Activated CD8-positive, alpha-beta memory T cell treated with anti-CD3 and anti-CD28 coated beads, Interleukin-2, amount 10 ng/mL, durations not matched to agents 7 days and 5 days (primary cell): Measurements from ENCODE around the gene ACER1. TPM values are rescaled to one million over a fixed set of nuclear protein-coding genes. Genes with fewer than 3 reads are reported as not detected.
"Not testable (repeated sequence)": the region's sequence is repeated elsewhere in the genome, so short reads cannot be mapped to it uniquely, and the experiment has no call there.

ENCODE experiments used
- ATAC-seq: fragments of 150-1000 bp; cut with Tn5 transposase; one replicate; pipeline ENCODE4 v1.10.0; 2021; ENCODE audit warnings: moderate library complexity
- CTCF ChIA-PET: fragments of 350-600 bp; sonication (Branson Sonifier 250); formaldehyde crosslinking; loops from one replicate; lab custom pipeline; 2021; ENCODE audit warnings: antibody characterized with exemption; lab: Charles Lee
- DNase-seq: peaks from one replicate; pipeline ENCODE4 v3.0.0-alpha.2; 2020
- H3K27ac Mint-ChIP-seq: one replicate; pipeline ENCODE4 v1.8.0; 2021; ENCODE audit warnings: mild to moderate bottlenecking, mixed read lengths
- H3K27me3 Mint-ChIP-seq: one replicate; pipeline ENCODE4 v1.8.0; 2021; ENCODE audit warnings: mixed read lengths
- H3K36me3 Mint-ChIP-seq: one replicate; pipeline ENCODE4 v1.8.0; 2021; ENCODE audit warnings: mild to moderate bottlenecking, mixed read lengths
- H3K4me1 Mint-ChIP-seq: one replicate; pipeline ENCODE4 v1.8.0; 2021; ENCODE audit warnings: mixed read lengths
- H3K4me3 Mint-ChIP-seq: one replicate; pipeline ENCODE4 v1.8.0; 2021; ENCODE audit warnings: mild to moderate bottlenecking, moderate library complexity, mixed read lengths
- H3K9me3 Mint-ChIP-seq: one replicate; pipeline ENCODE4 v1.8.0; 2022; ENCODE audit warnings: low read depth, mixed read lengths
- total RNA-seq, 2 experiments: library from RNA; stranded (reverse); gene quantifications; one replicate each; pipeline ENCODE4 v1.2.3, GENCODE V29; 2021

The ACER1 gene
- total RNA-seq, 2 experiments from 2014 or later: 0.26 TPM; not detected in 1

DNA sequence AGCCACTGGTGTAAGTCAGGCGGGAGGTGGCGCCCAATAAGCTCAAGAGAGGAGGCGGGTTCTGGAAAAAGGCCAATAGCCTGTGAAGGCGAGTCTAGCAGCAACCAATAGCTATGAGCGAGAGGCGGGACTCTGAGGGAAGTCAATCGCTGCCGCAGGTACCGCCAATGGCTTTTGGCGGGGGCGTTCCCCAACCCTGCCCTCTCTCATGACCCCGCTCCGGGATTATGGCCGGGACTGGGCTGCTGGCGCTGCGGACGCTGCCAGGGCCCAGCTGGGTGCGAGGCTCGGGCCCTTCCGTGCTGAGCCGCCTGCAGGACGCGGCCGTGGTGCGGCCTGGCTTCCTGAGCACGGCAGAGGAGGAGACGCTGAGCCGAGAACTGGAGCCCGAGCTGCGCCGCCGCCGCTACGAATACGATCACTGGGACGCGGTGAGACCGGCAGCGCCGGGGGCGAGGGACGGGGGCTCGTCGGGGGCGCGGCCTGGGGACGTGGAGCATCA is 39.2 kb upstream of the ACER1 start, which contains the start of gene ALKBH7:
TSS of gene ALKBH7 (plus strand) at position 201 of the 502 bp plus-strand sequence. CDS start at position 228, 27 bp downstream.
- peak; percentile 84 for ATAC-seq
- peak within 1 kb of the TSS; percentile 75 for H3K4me3 Mint-ChIP-seq
- H3K4me1 Mint-ChIP-seq: peaks cover 17% of the 10 kb centered on the region
- no peaks in the 10 kb centered on the region for H3K27me3 Mint-ChIP-seq
- peak within 1 kb of the TSS; percentile 93 for H3K27ac Mint-ChIP-seq
- H3K36me3 Mint-ChIP-seq: peaks cover 8% of the 10 kb centered on the region
- DNase-seq: peak; percentile 99
- CTCF ChIA-PET: interaction anchor here (0.9 to 2.2 kb wide), 6 partner anchors 11 to 364 kb away, joined by 3 to 11 read pairs (median 6); partner anchors contain the start of genes CLPP and KHSRP
- no peaks in the 10 kb centered on the region for H3K9me3 Mint-ChIP-seq

DNA sequence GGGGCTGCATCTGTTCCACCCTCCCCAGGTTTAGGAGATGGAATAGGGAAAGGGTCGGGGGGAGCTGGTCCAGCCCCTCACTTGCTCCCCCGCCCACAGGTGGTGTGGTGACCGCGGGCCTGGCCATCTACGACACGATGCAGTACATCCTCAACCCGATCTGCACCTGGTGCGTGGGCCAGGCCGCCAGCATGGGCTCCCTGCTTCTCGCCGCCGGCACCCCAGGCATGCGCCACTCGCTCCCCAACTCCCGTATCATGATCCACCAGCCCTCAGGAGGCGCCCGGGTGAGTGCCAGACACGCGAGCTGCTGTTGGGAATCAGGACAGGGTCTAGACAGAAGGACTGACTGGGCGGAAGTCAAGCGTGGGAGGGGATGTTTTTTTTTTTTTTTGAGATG is 30.9 kb upstream of the ACER1 start:
- no peaks in the 10 kb centered on the region for H3K27me3 Mint-ChIP-seq
- peaks cover 30% of the 10 kb centered on the region for H3K36me3 Mint-ChIP-seq
- H3K4me3 Mint-ChIP-seq: no peak overlapping the region
- no peak for ATAC-seq
- H3K9me3 Mint-ChIP-seq: no peaks in the 10 kb centered on the region
- H3K27ac Mint-ChIP-seq: no peak overlapping the region
- H3K4me1 Mint-ChIP-seq: peaks cover 16% of the 10 kb centered on the region
- no peak for DNase-seq
- CTCF ChIA-PET: no interaction called here

DNA sequence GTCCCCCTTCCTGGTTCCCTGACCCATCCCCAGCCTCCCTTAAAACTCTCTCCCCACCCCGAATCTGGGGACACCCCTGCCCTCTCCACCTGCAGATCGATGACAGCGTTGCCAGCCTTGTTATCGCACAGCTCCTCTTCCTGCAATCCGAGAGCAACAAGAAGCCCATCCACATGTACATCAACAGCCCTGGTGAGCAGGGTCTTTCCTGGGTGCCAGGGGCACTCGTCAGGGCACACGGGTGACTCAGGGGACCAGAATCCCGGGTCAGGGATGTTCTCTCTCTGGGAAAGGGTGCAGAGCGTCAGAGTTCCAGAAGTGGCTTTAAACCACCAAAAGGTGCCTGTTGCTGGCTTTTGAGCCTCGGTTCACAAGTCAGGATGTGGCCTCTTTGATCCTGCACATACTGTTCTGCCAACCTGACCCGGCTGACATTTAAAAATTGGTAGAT is 29.0 kb upstream of the ACER1 start:
- Mint-ChIP-seq H3K9me3 (no peaks in the 10 kb centered on the region), H3K4me3 (peak overlapping the region; percentile 80), H3K36me3 (peaks cover 21% of the 10 kb centered on the region), H3K27ac (peak overlapping the region; percentile 86), H3K4me1 (peaks cover 15% of the 10 kb centered on the region), H3K27me3 (no peaks in the 10 kb centered on the region)
- CTCF ChIA-PET: interaction anchor here (1.8 to 3.0 kb wide), 2 partner anchors 11 to 154 kb away, joined by 5 to 11 read pairs; partner anchors contain the start of gene ALKBH7
- ATAC-seq (peak; percentile 20), DNase-seq (peak; percentile 60)

DNA sequence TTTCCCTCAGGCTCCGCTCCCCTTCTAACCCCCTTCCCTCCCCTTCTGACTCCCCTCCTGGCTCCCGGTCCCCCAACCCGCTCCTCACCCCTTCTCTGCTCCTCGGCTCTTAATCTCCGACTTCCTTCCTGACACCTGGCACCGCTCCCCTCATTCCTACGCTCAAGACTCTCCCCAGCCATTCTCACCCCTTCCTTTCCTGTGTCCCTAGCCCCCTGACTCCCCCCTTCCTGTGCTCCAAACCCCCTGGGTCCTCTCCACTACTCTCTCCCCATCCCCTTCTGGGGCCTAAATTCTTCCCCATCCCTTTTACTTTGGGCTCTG is 28.6 kb upstream of the ACER1 start:
- H3K27me3 Mint-ChIP-seq: no peaks in the 10 kb centered on the region
- CTCF ChIA-PET: interaction anchor here (1.8 to 3.0 kb wide), 2 partner anchors 11 to 155 kb away, joined by 5 to 11 read pairs; partner anchors contain the start of gene ALKBH7
- ATAC-seq: no peak
- no peaks in the 10 kb centered on the region for H3K9me3 Mint-ChIP-seq
- H3K27ac Mint-ChIP-seq: peak overlapping the region; percentile 86
- H3K4me1 Mint-ChIP-seq: peaks cover 15% of the 10 kb centered on the region
- peaks cover 19% of the 10 kb centered on the region for H3K36me3 Mint-ChIP-seq
- H3K4me3 Mint-ChIP-seq: peak overlapping the region; percentile 80
- no peak for DNase-seq

DNA sequence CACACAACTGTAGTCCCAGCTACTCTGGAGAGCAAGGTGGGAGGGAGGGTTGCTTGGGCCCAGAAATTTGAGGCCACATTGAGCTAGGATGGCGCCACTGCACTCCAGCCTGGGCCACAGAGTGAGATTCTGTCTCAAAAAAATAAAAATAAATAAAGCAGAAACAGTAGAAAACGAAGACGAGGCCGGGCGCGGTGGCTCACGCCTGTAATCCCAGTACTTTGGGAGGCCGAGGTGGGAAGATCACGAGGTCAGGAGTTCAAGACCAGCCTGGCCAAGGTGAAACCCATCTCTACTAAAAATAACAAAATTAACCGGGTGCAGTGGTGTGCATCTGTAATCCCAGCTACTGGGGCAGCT is 27.4 kb upstream of the ACER1 start:
- DNase-seq, ATAC-seq, H3K27me3 Mint-ChIP-seq, H3K9me3 Mint-ChIP-seq, H3K27ac Mint-ChIP-seq: not testable (repeated sequence)
- Mint-ChIP-seq H3K36me3 (peaks cover 12% of the 10 kb centered on the region), H3K4me1 (peaks cover 15% of the 10 kb centered on the region), H3K4me3 (peak overlapping the region; percentile 80)
- CTCF ChIA-PET: interaction anchor here (0.7 to 3.0 kb wide), 3 partner anchors 12 to 156 kb away, joined by 3 to 11 read pairs (median 5); partner anchors contain the start of gene ALKBH7

DNA sequence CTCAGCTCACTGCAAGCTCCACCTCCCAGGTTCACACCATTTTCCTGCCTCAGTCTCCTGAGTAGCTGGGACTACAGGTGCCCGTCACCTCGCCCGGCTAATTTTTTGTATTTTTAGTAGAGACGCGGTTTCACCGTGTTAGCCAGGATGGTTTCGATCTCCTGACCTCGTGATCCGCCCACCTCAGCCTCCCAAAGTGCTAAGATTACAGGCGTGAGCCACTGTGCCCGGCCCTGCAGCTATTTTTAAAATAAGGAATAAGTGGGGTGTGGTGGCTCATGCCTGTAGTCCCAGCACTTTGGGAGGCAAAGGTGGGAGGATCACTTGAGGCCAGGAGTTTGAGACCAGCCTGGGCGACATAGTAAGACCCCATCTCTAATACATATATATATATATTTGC is 27.0 kb upstream of the ACER1 start:
- not testable (repeated sequence) for H3K27me3 Mint-ChIP-seq, DNase-seq, H3K27ac Mint-ChIP-seq, H3K9me3 Mint-ChIP-seq, H3K4me3 Mint-ChIP-seq, ATAC-seq, H3K36me3 Mint-ChIP-seq
- H3K4me1 Mint-ChIP-seq: peaks cover 15% of the 10 kb centered on the region
- CTCF ChIA-PET: interaction anchor here (0.7 to 3.0 kb wide), 2 partner anchors 13 to 21 kb away, joined by 3 to 11 read pairs; partner anchors contain the start of gene ALKBH7

DNA sequence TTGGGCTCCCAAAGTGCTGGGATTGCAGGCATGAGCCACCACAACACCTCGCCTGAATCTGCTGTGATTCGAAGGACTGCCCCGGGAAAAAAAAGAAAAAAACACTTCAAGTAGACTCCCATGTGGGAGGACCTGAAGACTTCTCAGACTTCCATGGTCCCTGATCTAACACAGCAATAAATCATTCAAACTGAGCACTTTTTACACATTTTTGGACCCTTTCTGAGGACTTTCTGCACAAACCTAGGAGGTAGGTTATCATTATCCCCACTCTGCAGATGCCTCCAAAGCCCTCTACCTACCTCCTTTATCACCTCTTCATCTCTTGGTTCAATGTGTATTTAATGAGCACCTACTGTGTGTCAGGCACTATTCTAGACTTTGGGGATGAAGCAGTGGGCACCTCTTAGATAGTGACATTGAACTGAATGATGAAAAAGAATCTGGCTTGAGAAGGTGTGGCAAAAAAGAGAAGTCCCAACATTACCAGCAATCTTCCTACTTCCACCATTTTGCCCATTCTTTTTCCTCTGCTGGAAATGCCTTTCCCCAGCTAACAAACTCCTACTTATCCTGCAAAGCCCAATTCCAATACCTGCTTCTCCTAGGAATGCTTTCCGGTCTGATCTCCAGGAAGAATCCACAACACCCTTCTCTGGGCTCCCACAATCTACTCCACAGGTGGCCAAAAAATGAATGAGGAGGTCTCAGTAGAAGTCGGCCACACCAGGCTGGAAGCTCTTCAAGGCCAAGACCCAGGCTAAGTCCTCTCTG is 26.3 kb upstream of the ACER1 start:
- Mint-ChIP-seq H3K9me3 (no peaks in the 10 kb centered on the region), H3K4me1 (peaks cover 15% of the 10 kb centered on the region), H3K27me3 (no peaks in the 10 kb centered on the region), H3K27ac (no peak overlapping the region), H3K36me3 (peaks cover 6% of the 10 kb centered on the region), H3K4me3 (no peak overlapping the region)
- DNase-seq (no peak), ATAC-seq (no peak)
- CTCF ChIA-PET: interaction anchor here (0.7 to 3.0 kb wide), 2 partner anchors 13 to 20 kb away, joined by 3 to 11 read pairs; partner anchors contain the start of gene ALKBH7

DNA sequence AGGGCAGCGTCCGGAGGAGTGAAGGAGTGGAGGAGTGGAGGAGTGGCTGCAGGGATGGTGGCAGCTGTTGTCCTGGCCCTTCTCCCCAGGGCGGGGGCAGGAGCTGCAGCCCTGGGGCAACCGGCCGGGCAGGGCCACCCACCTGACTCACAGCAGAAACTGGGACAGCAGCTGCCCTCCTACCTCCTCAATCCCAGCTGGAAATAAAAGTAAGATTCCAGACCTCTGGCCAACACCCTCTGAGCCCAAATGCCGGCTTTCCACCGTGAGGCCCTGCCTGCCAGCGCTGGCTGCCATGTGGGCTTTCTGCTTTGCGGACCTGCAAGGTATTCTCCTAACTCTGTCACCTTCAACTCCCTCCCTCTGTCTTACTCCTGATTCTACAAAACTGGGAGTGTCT is 24.6 kb upstream of the ACER1 start:
- Mint-ChIP-seq H3K27ac (no peak overlapping the region), H3K27me3 (no peaks in the 10 kb centered on the region)
- CTCF ChIA-PET: interaction anchor here (0.6 kb wide), 1 partner anchor 203 kb away, joined by 3 read pairs; no protein-coding TSS in a partner anchor

DNA sequence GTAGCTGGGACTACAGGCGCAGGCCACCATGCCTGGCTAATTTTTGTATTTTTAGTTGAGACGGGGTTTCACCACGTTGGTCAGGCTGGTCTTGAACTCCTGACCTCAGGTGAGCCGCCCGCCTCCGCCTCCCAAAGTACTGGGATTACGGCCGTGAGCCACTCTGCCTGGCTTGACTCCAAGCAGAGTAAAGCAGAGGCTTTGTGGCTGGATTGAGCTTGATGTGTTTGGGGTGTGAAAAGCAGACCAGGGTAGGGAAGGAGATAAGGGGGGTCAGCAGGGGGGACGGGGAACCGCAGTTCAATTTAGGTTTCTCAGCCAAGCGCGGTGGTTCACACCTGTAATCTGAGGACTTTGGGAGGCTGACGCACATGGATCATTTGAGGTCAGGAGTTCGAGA is 23.8 kb upstream of the ACER1 start:
- H3K4me3 Mint-ChIP-seq: no peak overlapping the region
- H3K27me3 Mint-ChIP-seq: no peaks in the 10 kb centered on the region
- H3K36me3 Mint-ChIP-seq: no peaks in the 10 kb centered on the region
- H3K9me3 Mint-ChIP-seq: no peaks in the 10 kb centered on the region
- CTCF ChIA-PET: interaction anchor here (1.3 kb wide), 1 partner anchor 138 kb away, joined by 4 read pairs; no protein-coding TSS in a partner anchor
- no peak for DNase-seq
- no peak overlapping the region for H3K27ac Mint-ChIP-seq
- no peaks in the 10 kb centered on the region for H3K4me1 Mint-ChIP-seq
- no peak for ATAC-seq

More for the DNA sequence above, 24.6 kb upstream of the ACER1 start:
- Mint-ChIP-seq H3K4me3 (no peak overlapping the region), H3K36me3 (peaks cover 3% of the 10 kb centered on the region), H3K4me1 (peaks cover 7% of the 10 kb centered on the region), H3K9me3 (no peaks in the 10 kb centered on the region)
- ATAC-seq (no peak), DNase-seq (no peak)

DNA sequence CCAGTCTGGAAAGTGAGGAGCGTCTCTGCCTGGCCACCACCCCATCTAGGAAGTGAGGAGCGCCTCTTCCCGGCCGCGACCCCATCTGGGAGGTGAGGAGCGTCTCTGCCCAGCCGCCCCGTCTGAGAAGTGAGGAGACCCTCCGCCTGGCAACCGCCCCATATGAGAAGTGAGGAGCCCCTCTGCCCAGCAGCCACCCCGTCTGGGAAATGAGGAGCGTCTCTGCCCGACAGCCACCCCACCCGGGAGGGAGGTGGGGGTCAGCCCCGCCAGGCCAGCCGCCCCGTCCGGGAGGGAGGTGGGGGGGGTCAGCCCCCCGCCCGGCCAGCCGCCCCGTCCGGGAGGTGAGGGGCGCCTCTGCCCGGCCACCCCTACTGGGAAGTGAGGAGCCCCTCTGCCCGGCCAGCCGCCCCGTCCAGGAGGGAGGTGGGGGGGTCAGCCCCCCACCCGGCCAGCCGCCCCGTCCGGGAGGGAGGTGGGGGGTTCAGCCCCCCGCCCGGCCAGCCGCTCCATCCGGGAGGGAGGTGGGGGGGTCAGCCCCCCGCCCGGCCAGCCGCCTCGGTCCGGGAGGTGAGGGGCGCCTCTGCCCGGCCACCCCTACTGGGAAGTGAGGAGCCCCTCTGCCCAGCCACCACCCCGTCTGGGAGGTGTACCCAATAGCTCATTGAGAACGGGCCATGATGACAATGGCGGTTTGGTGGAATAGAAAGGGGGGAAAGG is 22.1 kb upstream of the ACER1 start:
- H3K36me3 Mint-ChIP-seq, DNase-seq, H3K4me1 Mint-ChIP-seq, H3K4me3 Mint-ChIP-seq, H3K9me3 Mint-ChIP-seq, H3K27me3 Mint-ChIP-seq, H3K27ac Mint-ChIP-seq, ATAC-seq, CTCF ChIA-PET: not testable (repeated sequence)

DNA sequence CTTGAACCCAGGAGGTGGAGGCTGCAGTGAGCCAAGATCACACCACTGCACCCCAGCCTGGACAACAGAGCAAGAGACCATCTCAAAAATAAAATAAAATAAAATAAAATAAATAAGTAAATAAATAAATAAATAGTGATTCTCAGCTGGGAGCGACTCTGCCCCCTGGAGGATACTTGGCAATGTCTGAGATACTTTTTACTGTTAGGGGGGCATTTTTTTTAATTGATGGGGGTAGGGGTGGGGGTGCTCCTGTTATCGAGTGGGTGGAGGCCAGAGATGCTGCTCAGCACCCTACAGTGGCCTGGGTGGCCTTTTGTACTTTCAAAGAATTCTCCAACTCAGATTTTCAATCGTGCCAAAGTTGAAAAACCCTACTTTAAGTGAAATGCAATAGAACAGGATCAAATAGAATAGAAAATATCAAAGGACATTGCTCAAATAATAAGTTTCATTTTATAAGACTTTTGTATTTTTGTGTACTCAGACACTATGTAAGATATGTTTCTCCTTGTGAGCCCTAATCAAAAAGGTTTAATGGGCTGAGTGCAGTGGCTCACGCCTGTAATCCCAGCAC is 20.8 kb upstream of the ACER1 start:
- H3K4me1 Mint-ChIP-seq: no peaks in the 10 kb centered on the region
- ATAC-seq: no peak
- no peak overlapping the region for H3K27ac Mint-ChIP-seq
- no peaks in the 10 kb centered on the region for H3K27me3 Mint-ChIP-seq
- CTCF ChIA-PET: interaction anchor here (1.2 kb wide), 1 partner anchor 228 kb away, joined by 4 read pairs; no protein-coding TSS in a partner anchor
- no peak for DNase-seq
- H3K36me3 Mint-ChIP-seq: no peaks in the 10 kb centered on the region
- H3K4me3 Mint-ChIP-seq: no peak overlapping the region
- no peaks in the 10 kb centered on the region for H3K9me3 Mint-ChIP-seq

DNA sequence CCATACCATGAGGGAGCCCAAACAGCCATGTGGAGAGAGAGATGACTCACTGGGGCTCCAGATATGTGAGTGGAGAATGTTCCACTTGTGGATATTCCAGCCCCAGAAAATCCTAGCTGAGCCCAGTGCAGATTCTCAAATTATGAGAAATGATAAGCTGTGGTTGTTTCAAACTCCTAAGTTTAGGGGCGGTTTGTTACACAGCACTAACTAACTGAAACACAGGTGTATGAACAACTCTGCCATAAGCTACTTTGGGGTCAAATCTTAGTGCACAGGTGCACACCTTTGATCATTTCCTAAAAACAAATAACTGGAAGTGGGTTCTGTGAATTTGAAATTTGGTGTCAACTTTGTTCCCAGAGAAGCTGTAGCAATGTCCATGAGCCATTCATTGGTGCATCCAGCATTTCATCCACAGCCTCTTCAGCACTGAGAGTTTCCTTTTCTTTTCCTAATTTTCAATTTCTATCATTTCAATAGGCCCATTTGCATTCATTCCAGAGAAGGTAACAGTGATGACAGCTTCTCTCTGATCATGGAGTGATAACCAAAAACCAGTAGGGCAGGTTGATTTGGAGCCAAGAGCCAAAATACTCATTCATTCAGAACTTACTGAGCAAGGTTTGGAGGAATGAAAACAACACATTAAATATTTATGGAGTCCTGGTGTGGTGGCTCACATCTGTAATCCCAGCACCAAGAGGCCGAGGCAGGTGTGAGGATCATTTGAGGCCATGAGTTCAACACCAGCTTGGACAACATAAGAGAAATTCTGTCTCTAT is 19.2 kb upstream of the ACER1 start:
- DNase-seq (no peak), ATAC-seq (no peak)
- H3K4me3 Mint-ChIP-seq: no peak overlapping the region
- no peaks in the 10 kb centered on the region for H3K9me3 Mint-ChIP-seq
- CTCF ChIA-PET: interaction anchor here (0.8 to 1.3 kb wide), 3 partner anchors 53 to 538 kb away, joined by 3 read pairs; no protein-coding TSS in a partner anchor
- H3K27ac Mint-ChIP-seq: no peak overlapping the region
- H3K36me3 Mint-ChIP-seq: no peaks in the 10 kb centered on the region
- H3K4me1 Mint-ChIP-seq: no peaks in the 10 kb centered on the region
- H3K27me3 Mint-ChIP-seq: no peaks in the 10 kb centered on the region
